GM12878 (cell line): ENCODE measurements around the gene TRMU. TPM values are rescaled to one million over a fixed set of nuclear protein-coding genes. Genes with fewer than 3 reads are reported as not detected.

Experiments used
- ATAC-seq: fragments of 200-7000 bp; cut with Tn5 transposase; 3 replicates; pipeline ENCODE4 v1.9.1; 2020; ENCODE audit warnings: mild to moderate bottlenecking, moderate library complexity
- BruUV-seq: library from RNA; stranded (reverse); fragments of 400-500 nt; replicated peaks from 2 replicates; lab custom pipeline; 2021; lab: Mats Ljungman, UMichigan
- CTCF ChIA-PET: fragments of 300-600 bp; sonication (Branson Sonifier 250); formaldehyde crosslinking; extraction: SDS; loops from one replicate; lab custom pipeline; 2021; ENCODE audit warnings: inconsistent platforms; lab: Yijun Ruan, JAX
- POLR2A ChIA-PET: fragments of 350-600 bp; formaldehyde crosslinking; extraction: SDS; loops from one replicate; lab custom pipeline; 2021; ENCODE audit warnings: inconsistent platforms; lab: Charles Lee
- RAD21 ChIA-PET: fragments of 300-600 bp; sonication (Branson Sonifier 250); formaldehyde crosslinking; loops from one replicate; lab custom pipeline; 2023; ENCODE audit warnings: antibody characterized with exemption; ENCODE audit not compliant: unreplicated experiment; lab: Charles Lee
- SMC1A ChIA-PET: fragments of 300-600 bp; sonication (Branson Sonifier 250); formaldehyde crosslinking; loops from one replicate; lab custom pipeline; 2023; ENCODE audit not compliant: unreplicated experiment, uncharacterized antibody; lab: Charles Lee
- DNase-seq: peaks from one replicate; pipeline ENCODE4 v3.0.0-alpha.2; 2011; ENCODE audit warnings: low read depth, low spot score
- FAIRE-seq: peaks from 3 replicates; lab custom pipeline; 2011; peaks lifted over from hg19 to GRCh38; lab: Jason Lieb, UNC
- H2AFZ ChIP-seq: 2 replicates; pipeline ENCODE4 v1.6.0; 2011; ENCODE audit warnings: low read depth, low read length, control low read depth; ENCODE audit not compliant: control insufficient read depth
- H3K27ac ChIP-seq: 2 replicates; pipeline ENCODE4 v1.5.1; 2011; ENCODE audit warnings: control low read depth; ENCODE audit not compliant: control insufficient read depth, insufficient read depth
- H3K27me3 ChIP-seq, 2 experiments: replicated peaks in 1 of 2; 2 replicates each; pipeline versions ENCODE4 v1.6.0 to v1.6.1; 2011; ENCODE audit warnings: low read length in 1 of 2; ENCODE audit not compliant: control insufficient read depth in 2 of 2, insufficient read depth in 2 of 2
- H3K36me3 ChIP-seq, 2 experiments: 2 replicates each; pipeline ENCODE4 v1.5.1; 2011; ENCODE audit warnings: low read length in 1 of 2; ENCODE audit not compliant: control insufficient read depth in 2 of 2, insufficient read depth in 2 of 2
- H3K4me1 ChIP-seq: 2 replicates; pipeline ENCODE4 v1.6.1; 2011; ENCODE audit warnings: mild to moderate bottlenecking, low read length, moderate library complexity, mixed read lengths; ENCODE audit not compliant: control insufficient read depth, insufficient read depth
- H3K4me2 ChIP-seq: 2 replicates; pipeline ENCODE4 v1.6.0; 2011; ENCODE audit warnings: control low read depth; ENCODE audit not compliant: control insufficient read depth, insufficient read depth
- H3K4me3 ChIP-seq: fragments of 200-600 bp; sonication (generic); 2 replicates; pipeline ENCODE4 v1.5.1; 2016
- H3K79me2 ChIP-seq: 2 replicates; pipeline ENCODE4 v1.6.0; 2011; ENCODE audit warnings: low read length; ENCODE audit not compliant: control insufficient read depth, insufficient read depth
- H3K9ac ChIP-seq: 2 replicates; pipeline ENCODE4 v1.8.0; 2011; ENCODE audit warnings: low read length, control low read depth, mixed read lengths; ENCODE audit not compliant: control insufficient read depth, insufficient read depth
- H3K9me3 ChIP-seq: replicated peaks from 3 replicates; pipeline ENCODE4 v1.5.1; 2011; ENCODE audit warnings: mild to moderate bottlenecking, low read length; ENCODE audit not compliant: control insufficient read depth, insufficient read depth
- H4K20me1 ChIP-seq: 2 replicates; pipeline ENCODE4 v1.6.0; 2011; ENCODE audit not compliant: control insufficient read depth, insufficient read depth
- BACH1 ChIP-seq: fragments of 450-650 bp; IDR thresholded peaks from 2 replicates; pipeline ENCODE4 v1.6.1; 2017; ENCODE audit warnings: mild to moderate bottlenecking, borderline replicate concordance
- CBFB ChIP-seq: IDR thresholded peaks from 2 replicates; pipeline ENCODE4 v1.6.1; 2016; ENCODE audit warnings: antibody characterized with exemption, low read depth
- CHD2 ChIP-seq: IDR thresholded peaks from 2 replicates; pipeline ENCODE4 v1.6.1; 2011; ENCODE audit warnings: low read depth, low read length, improper control_type of control experiment, borderline replicate concordance
- EED ChIP-seq: sonication (generic); IDR thresholded peaks from 2 replicates; pipeline ENCODE4 v1.6.1; 2016; ENCODE audit warnings: antibody characterized with exemption, low read depth
- HCFC1 ChIP-seq: fragments of 150-350 bp; IDR thresholded peaks from 2 replicates; pipeline ENCODE4 v1.6.1; 2014; ENCODE audit warnings: low read length
- POLR2AphosphoS2 ChIP-seq: IDR thresholded peaks from 2 replicates; pipeline ENCODE4 v1.6.1; 2011; ENCODE audit warnings: low read depth, mild to moderate bottlenecking, low read length, improper control_type of control experiment, moderate library complexity
- RCOR1 ChIP-seq: conservative IDR thresholded peaks from 2 replicates; pipeline ENCODE4 v1.6.1; 2012; ENCODE audit warnings: low read depth, low read length, improper control_type of control experiment
- SP1 ChIP-seq: IDR thresholded peaks from one replicate; pipeline ENCODE4 v1.6.1; 2011; ENCODE audit warnings: low read depth, low read length
- ZNF384 ChIP-seq: IDR thresholded peaks from 2 replicates; pipeline ENCODE4 v1.6.1; 2012; ENCODE audit warnings: low read depth, mild to moderate bottlenecking, low read length, improper control_type of control experiment, borderline replicate concordance
- WGBS: methylation state at CpG from one replicate; pipeline ENCODE4 v1.1.6; 2016; ENCODE audit warnings: low lambda C conversion rate; ENCODE audit not compliant: insufficient replicate concordance, insufficient coverage; ENCODE audit errors: missing lambda C conversion rate; 5-methylcytosine and 5-hydroxymethylcytosine counted together
- in situ Hi-C: fragments of 300-500 bp; cut with MboI; formaldehyde crosslinking; loops from 9 replicates; pipeline ENCODE4 v1.14.3; 2018; ENCODE audit warnings: mixed read lengths
- intact Hi-C: fragments of 100-400 bp; cut with micrococcal nuclease; formaldehyde crosslinking; loops from one replicate; pipeline ENCODE4 v1.14.2; 2022; ENCODE audit not compliant: unreplicated experiment
- polyA plus RNA-seq, 11 experiments: library from polyadenylated mRNA; depleted of rRNA in 4 of 11; unstranded in 6 of 11; stranded (reverse) in 5 of 11; fragments of >200 nt; fragmentation: Nextera tagmentation in 4 of 11; fragmentation: Illumina TruSeq in 1 of 11; extraction: Ambion mirVana in 4 of 11; extraction: Trizol in 1 of 11; gene quantifications; 1 replicate in 1 of 11; 2 replicates in 10 of 11; pipeline versions ENCODE4 v1.2.1 to v1.2.3, GENCODE V29; 2011 to 2016; ENCODE audit warnings: inconsistent platforms in 2 of 11, missing spikeins in 2 of 11, low read depth in 1 of 11
- total RNA-seq, 4 experiments: library from RNA; depleted of rRNA in 3 of 4; stranded (reverse); fragments of >200 nt in 3 of 4; fragmentation: Illumina TruSeq in 1 of 4; extraction: Trizol in 1 of 4; gene quantifications; 2 replicates each; pipeline versions ENCODE4 v1.2.1 to v1.2.3, GENCODE V29; 2013 to 2021

The TRMU gene
- total and polyA plus RNA-seq, 10 of the 15 experiments (the other 5 are each of a cell fraction or from before 2014, with no cell fraction given), result 3.5 to 57.0 (median 44.0) TPM

DNA sequence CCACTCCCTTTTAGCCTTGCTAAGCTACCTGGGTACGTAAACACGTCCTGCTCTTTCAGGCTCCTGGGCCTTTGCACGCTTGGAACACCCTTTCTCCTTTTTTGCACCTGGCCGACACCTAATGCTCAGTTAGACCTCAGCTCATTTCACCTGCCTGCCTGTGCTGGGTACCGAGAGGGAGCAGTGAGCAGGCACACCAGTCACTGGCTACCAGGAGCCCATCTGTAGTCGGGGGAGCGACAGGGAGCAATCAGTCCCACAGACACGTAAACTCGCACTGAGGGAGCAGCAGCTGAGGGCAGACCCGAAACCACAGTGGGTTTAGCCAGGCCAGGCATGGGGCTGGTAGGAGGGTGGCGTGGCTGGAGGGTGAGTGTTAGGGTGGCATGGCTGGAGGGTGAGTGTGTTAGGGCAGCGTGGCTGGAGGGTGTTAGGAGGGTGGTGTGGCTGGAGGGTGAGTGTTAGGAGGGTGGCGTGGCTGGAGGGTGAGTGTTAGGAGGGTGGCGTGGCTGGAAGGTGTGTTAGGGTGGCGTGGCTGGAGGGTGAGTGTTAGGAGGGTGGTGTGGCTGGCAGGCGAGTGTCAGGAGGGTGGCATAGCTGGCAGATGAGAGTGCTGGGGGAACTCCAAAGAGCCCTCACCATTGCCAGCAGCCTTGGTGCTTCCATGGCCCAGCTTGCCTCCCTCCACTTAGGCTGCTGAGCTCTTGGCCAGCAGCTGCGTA is 45.2 kb upstream of the TRMU start:
- H3K4me3 ChIP-seq, result no peak overlapping the region
- peaks cover 17% of the 10 kb centered on the region for H3K79me2 ChIP-seq
- ChIA-PET SMC1A (no interaction called here), CTCF (no interaction called here), RAD21 (no interaction called here), POLR2A (interaction anchor here (0.6 to 1.1 kb wide), 2 partner anchors 9 to 982 kb away, joined by 3 to 4 read pairs; no protein-coding TSS in a partner anchor)
- no peak overlapping the region for H2AFZ ChIP-seq
- WGBS, result 93% methylated on average over 17 of the region's 17 CpGs
- no peak overlapping the region for H3K4me2 ChIP-seq
- peaks cover 0 to 4% of the 10 kb centered on the region in 2 experiments; a peak in 3 of 4 replicates for H3K36me3 ChIP-seq
- ATAC-seq (no peak), DNase-seq (no peak), FAIRE-seq (no peak)
- H4K20me1 ChIP-seq, result no peaks in the 10 kb centered on the region
- TF ChIP-seq EED (no peak), POLR2AphosphoS2 (no peak), BACH1 (no peak), CHD2 (no peak), SP1 (no peak), CBFB (no peak), HCFC1 (no peak), RCOR1 (no peak), ZNF384 (no peak)
- intact Hi-C loops (no loop called here), in situ Hi-C loops (no loop called here)
- H3K27me3 ChIP-seq, result no peaks in the 10 kb centered on the region
- H3K9me3 ChIP-seq, result no peaks in the 10 kb centered on the region; the same call in 2 of the 3 replicates
- no peak overlapping the region for H3K27ac ChIP-seq
- no TSS peak for BruUV-seq
- H3K9ac ChIP-seq, result no peak overlapping the region
- H3K4me1 ChIP-seq, result peaks cover 33% of the 10 kb centered on the region
